Body of pancreas (tissue), 4 donors: Measurements from ENCODE around the gene ASB7.

Experiments used
- CTCF ChIP-seq, 7 experiments: fragments of 450-650 bp in 4 of 7; fragments of 200-600 bp in 3 of 7; sonication (generic) in 3 of 7; IDR thresholded peaks; one replicate each; pipeline ENCODE4 v1.5.1; 2016 to 2019; ENCODE audit warnings: antibody characterized with exemption in 7 of 7
- POLR2A ChIP-seq, 3 donors: fragments of 450-650 bp; IDR thresholded peaks; one replicate each; pipeline ENCODE4 v1.6.1; 2016; ENCODE audit warnings: antibody characterized with exemption in 3 of 3, mild to moderate bottlenecking in 2 of 3

DNA sequence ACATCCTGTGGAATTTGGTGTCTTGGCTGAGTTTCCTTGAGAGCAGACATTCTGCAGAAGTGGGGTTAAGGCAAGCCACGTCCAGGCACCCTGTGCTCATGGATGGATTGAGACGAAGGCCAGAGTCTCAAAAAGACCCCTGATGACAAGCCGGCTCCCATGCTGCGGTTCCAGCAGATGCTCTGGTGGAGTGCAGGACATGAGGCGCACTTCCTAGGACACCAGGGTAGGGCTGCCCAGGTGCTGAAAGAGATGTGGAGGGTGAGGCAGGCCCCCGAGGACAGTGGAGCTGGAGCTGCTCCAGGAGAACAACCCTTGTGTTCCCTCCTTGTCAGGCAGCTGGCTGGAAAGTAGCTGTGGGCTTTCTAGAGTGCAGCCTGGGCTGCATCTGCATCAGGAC, 81.0 kb downstream of the ASB7 start:
- no peak for TF ChIP-seq POLR2A (IDR thresholded peaks at IDR 0.05)
- TF ChIP-seq CTCF (IDR thresholded peaks at IDR 0.05): no peak
